ENCODE data around the gene CLCNKB. TPM values are rescaled to one million over a fixed set of nuclear protein-coding genes. Genes with fewer than 3 reads are reported as not detected.
"Not testable (repeated sequence)": the region's sequence is repeated elsewhere in the genome, so short reads cannot be mapped to it uniquely, and the experiment has no call there.

CLCNKB gene
- total RNA-seq, 1 experiment from 2014 or later: not detected

GRCh38 chr1:16031551-16031950 lies 12.0 kb upstream of the CLCNKB start:
- Histone ChIP-seq H3K36me3 (ENCODE audit: control insufficient read depth, insufficient read depth, low read length) (no peaks in the 10 kb centered on the region), H3K4me3 (ENCODE audit: low read depth in 2 of 2, low read length in 2 of 2) (no peak overlapping the region), H3K9me3 (ENCODE audit: control insufficient read depth, insufficient read depth, low read depth, low read length) (no peaks in the 10 kb centered on the region), H3K27ac (ENCODE audit: low read length) (no peak overlapping the region), H3K4me1 (ENCODE audit: control insufficient read depth, insufficient read depth, low read length) (peaks cover 4% of the 10 kb centered on the region; the same call in 1 of the 2 replicates), H3K27me3 (ENCODE audit: control insufficient read depth, insufficient read depth, low read length) (no peaks in the 10 kb centered on the region)
- ChIA-PET CTCF (no interaction called here), POLR2A (no interaction called here)
- DNase-seq (ENCODE audit: low read depth, low spot score) (no peak), ATAC-seq (no peak)
- TF ChIP-seq SIN3A (IDR thresholded peaks at IDR 0.05; ENCODE audit: borderline replicate concordance, insufficient read depth, low read depth, low read length) (no peak), POLR2AphosphoS5 (IDR thresholded peaks at IDR 0.05; ENCODE audit: low read depth, low read length) (no peak), TCF7L2 (IDR thresholded peaks at IDR 0.05; ENCODE audit: low read depth, low read length) (no peak)
- TF ChIP-seq, protein P1, sequence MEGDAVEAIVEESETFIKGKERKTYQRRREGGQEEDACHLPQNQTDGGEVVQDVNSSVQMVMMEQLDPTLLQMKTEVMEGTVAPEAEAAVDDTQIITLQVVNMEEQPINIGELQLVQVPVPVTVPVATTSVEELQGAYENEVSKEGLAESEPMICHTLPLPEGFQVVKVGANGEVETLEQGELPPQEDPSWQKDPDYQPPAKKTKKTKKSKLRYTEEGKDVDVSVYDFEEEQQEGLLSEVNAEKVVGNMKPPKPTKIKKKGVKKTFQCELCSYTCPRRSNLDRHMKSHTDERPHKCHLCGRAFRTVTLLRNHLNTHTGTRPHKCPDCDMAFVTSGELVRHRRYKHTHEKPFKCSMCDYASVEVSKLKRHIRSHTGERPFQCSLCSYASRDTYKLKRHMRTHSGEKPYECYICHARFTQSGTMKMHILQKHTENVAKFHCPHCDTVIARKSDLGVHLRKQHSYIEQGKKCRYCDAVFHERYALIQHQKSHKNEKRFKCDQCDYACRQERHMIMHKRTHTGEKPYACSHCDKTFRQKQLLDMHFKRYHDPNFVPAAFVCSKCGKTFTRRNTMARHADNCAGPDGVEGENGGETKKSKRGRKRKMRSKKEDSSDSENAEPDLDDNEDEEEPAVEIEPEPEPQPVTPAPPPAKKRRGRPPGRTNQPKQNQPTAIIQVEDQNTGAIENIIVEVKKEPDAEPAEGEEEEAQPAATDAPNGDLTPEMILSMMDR (IDR thresholded peaks at IDR 0.05): no peak
- in situ Hi-C loops (cut with HindIII; ENCODE audit: low pct_unique_long_range_greater_than_20kb, low sequenced_read_pairs) (no loop called here), intact Hi-C loops (cut with micrococcal nuclease; ENCODE audit: unreplicated experiment) (no loop called here)
- BruUV-seq (replicated peaks): no TSS peak

DNA sequence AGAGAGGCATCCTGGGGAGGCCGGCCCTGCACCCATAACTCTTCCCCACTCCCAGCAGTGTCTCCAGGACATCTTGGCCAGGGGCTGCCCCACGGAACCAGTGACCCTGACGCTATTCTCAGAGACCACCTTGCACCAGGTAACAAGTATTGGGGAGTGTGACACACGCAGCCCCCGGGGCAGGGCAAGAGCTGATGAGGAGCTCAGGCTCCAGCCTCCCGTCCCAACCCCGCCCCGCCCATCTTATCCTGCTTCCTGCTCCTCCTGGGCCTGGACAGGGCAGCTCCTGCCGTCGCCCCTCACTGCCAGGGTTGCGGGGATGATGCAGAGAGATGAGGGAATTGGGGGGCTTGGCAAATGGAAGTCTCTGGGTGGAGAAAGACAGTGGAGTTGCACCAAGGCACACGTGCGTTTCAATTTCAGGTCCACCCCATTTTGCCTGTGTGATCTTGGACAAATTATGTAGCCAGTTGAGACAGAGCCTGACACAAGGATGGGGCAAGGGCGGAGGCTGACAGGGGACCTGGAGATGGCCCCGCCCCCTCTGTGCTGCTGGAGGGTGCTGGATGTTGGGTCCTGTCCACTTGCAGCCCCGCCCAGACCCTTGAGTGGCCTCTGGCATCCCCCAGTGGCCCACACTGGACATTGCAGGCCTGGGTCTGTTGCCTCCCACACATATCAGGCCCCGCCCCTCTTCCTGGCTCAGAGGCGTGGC lies 11.0 kb upstream of the CLCNKB start:
- Histone ChIP-seq H3K36me3 (ENCODE audit: control insufficient read depth, insufficient read depth, low read length) (no peaks in the 10 kb centered on the region), H3K27ac (ENCODE audit: low read length) (no peak overlapping the region), H3K27me3 (ENCODE audit: control insufficient read depth, insufficient read depth, low read length) (no peaks in the 10 kb centered on the region), H3K4me3 (ENCODE audit: low read depth in 2 of 2, low read length in 2 of 2) (no peak overlapping the region), H3K4me1 (ENCODE audit: control insufficient read depth, insufficient read depth, low read length) (peaks cover 4% of the 10 kb centered on the region; the same call in 1 of the 2 replicates), H3K9me3 (ENCODE audit: control insufficient read depth, insufficient read depth, low read depth, low read length) (no peaks in the 10 kb centered on the region)
- in situ Hi-C loops (cut with HindIII; ENCODE audit: low pct_unique_long_range_greater_than_20kb, low sequenced_read_pairs) (no loop called here), intact Hi-C loops (cut with micrococcal nuclease; ENCODE audit: unreplicated experiment) (loop anchor here (2.0 kb wide), 1 partner anchor 24 kb away; no protein-coding TSS in a partner anchor)
- peak; percentile 65 for DNase-seq (ENCODE audit: low read depth, low spot score)
- ATAC-seq: peak; percentile 86
- BruUV-seq (replicated peaks): no TSS peak
- CTCF ChIA-PET: no interaction called here
- POLR2A ChIA-PET: no interaction called here
- TF ChIP-seq, protein P1 (IDR thresholded peaks at IDR 0.05): peak; percentile 98
- no peak for TF ChIP-seq REST (IDR thresholded peaks at IDR 0.05; ENCODE audit: insufficient read depth in 1 of 2, low read depth in 2 of 2, low read length in 1 of 2)

DNA sequence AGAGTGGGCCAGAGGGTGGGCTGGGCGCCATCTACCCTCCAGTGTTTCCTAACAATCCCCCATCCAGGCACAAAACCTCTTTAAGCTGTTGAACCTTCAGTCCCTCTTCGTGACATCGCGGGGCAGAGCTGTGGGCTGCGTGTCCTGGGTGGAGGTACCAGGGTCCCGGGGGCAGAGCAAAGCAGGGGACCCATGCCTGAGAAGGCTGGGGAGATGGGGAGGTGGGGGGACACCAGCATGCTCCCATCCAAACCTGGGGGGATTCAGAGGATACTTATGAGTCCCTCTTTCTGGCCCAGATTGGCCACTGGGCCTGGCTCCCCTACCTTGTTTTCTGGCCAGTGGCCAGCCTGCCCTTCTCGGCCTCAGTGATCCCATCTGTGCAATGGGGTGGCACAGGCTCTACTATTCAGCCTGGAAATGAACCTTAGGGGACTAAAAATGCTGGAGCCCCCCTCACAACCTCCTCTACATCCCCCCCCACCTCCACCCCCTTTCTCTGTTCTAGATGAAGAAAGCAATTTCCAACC lies 10.4 kb upstream of the CLCNKB start:
- BruUV-seq (replicated peaks); CTCF ChIA-PET; ATAC-seq; H3K4me1 ChIP-seq (ENCODE audit: control insufficient read depth, insufficient read depth, low read length); DNase-seq (ENCODE audit: low read depth, low spot score); H3K4me3 ChIP-seq (ENCODE audit: low read depth in 2 of 2, low read length in 2 of 2); POLR2A ChIA-PET; in situ Hi-C loops (cut with HindIII; ENCODE audit: low pct_unique_long_range_greater_than_20kb, low sequenced_read_pairs); H3K27me3 ChIP-seq (ENCODE audit: control insufficient read depth, insufficient read depth, low read length); H3K36me3 ChIP-seq (ENCODE audit: control insufficient read depth, insufficient read depth, low read length); H3K27ac ChIP-seq (ENCODE audit: low read length); H3K9me3 ChIP-seq (ENCODE audit: control insufficient read depth, insufficient read depth, low read depth, low read length): not testable (repeated sequence)
- intact Hi-C loops (cut with micrococcal nuclease; ENCODE audit: unreplicated experiment): loop anchor here (2.0 kb wide), 1 partner anchor 24 kb away; no protein-coding TSS in a partner anchor

GRCh38 chr1:16036461-16036860 lies 7.1 kb upstream of the CLCNKB start:
- H3K27me3 ChIP-seq (ENCODE audit: control insufficient read depth, insufficient read depth, low read length); H3K4me3 ChIP-seq (ENCODE audit: low read depth in 2 of 2, low read length in 2 of 2); intact Hi-C loops (cut with micrococcal nuclease; ENCODE audit: unreplicated experiment); H3K9me3 ChIP-seq (ENCODE audit: control insufficient read depth, insufficient read depth, low read depth, low read length); in situ Hi-C loops (cut with HindIII; ENCODE audit: low pct_unique_long_range_greater_than_20kb, low sequenced_read_pairs); H3K27ac ChIP-seq (ENCODE audit: low read length); DNase-seq (ENCODE audit: low read depth, low spot score); H3K36me3 ChIP-seq (ENCODE audit: control insufficient read depth, insufficient read depth, low read length); H3K4me1 ChIP-seq (ENCODE audit: control insufficient read depth, insufficient read depth, low read length); BruUV-seq (replicated peaks); ATAC-seq: not testable (repeated sequence)
- POLR2A ChIA-PET: interaction anchor here (0.6 kb wide), 1 partner anchor 36 kb away, joined by 3 read pairs; no protein-coding TSS in a partner anchor
- CTCF ChIA-PET: interaction anchor here (0.7 kb wide), 1 partner anchor 26 kb away, joined by 3 read pairs; no protein-coding TSS in a partner anchor
